ENCODE measurements around the gene ADCY4. TPM values are rescaled to one million over a fixed set of nuclear protein-coding genes. Genes with fewer than 3 reads are reported as not detected.
A peak's percentile ranks its signal among the peaks of the same experiment; 100 is the strongest.

The ADCY4 gene
- total and polyA plus RNA-seq, 2 of the 13 experiments (the other 11 are each of a cell fraction or from before 2014, with no cell fraction given), result 0.03 TPM; not detected in 1

- TF ChIP-seq KDM2A (CRISPR knock-in tag; IDR thresholded peaks at IDR 0.05; ENCODE audit: borderline replicate concordance, low read depth), result peak; percentile 96
- TF ChIP-seq ZNF598 (CRISPR knock-in tag; IDR thresholded peaks at IDR 0.05; ENCODE audit: borderline replicate concordance), result peak; percentile 99
- peak; percentile 68; the same call in 1 of the 2 replicates for TF ChIP-seq ATF7-NPFF (CRISPR knock-in tag; IDR thresholded peaks at IDR 0.05; ENCODE audit: low read depth)
- peak; percentile 84 for TF ChIP-seq ZNF276 (CRISPR knock-in tag; IDR thresholded peaks at IDR 0.05; ENCODE audit: low read depth)
- no peak for TF ChIP-seq NFKBIZ (CRISPR knock-in tag; IDR thresholded peaks at IDR 0.05)
- TF ChIP-seq WIZ (CRISPR knock-in tag; IDR thresholded peaks at IDR 0.05), result peak; percentile 81; the same call in 1 of the 2 replicates
- peak; percentile 90 for TF ChIP-seq HNF1B (CRISPR knock-in tag; IDR thresholded peaks at IDR 0.05)
- TF ChIP-seq ATF6 (CRISPR knock-in tag; conservative IDR thresholded peaks at IDR 0.05), result no peak; the same call in 1 of the 2 replicates
- no peak for TF ChIP-seq ZBTB34 (CRISPR knock-in tag; IDR thresholded peaks at IDR 0.05)
- 0 out of 2 replicates have a peak, but pooled peaks have one; percentile 25 for TF ChIP-seq DMAP1 (CRISPR knock-in tag; IDR thresholded peaks at IDR 0.05)
- TF ChIP-seq MYC (CRISPR knock-in tag; IDR thresholded peaks at IDR 0.05; ENCODE audit: borderline replicate concordance), result peak; percentile 74; the same call in 1 of the 2 replicates
- TF ChIP-seq GATAD2A (CRISPR knock-in tag; IDR thresholded peaks at IDR 0.05), result peak; percentile 87
- peak; percentile 95 for TF ChIP-seq HNRNPLL (IDR thresholded peaks at IDR 0.05; ENCODE audit: low read depth, low read length, poor library complexity, severe bottlenecking)
- TF ChIP-seq ZNF207 (IDR thresholded peaks at IDR 0.05; ENCODE audit: borderline replicate concordance), result no peak
- peak; percentile 40; the same call in 1 of the 2 replicates for TF ChIP-seq PPARG (CRISPR knock-in tag; conservative IDR thresholded peaks at IDR 0.05)
- 0 out of 2 replicates have a peak, but pooled peaks have one; percentile 73 for TF ChIP-seq RELA (CRISPR knock-in tag; IDR thresholded peaks at IDR 0.05)
- TF ChIP-seq ZNF510 (CRISPR knock-in tag; IDR thresholded peaks at IDR 0.05; ENCODE audit: low read depth), result peak; percentile 89
- peak; percentile 79; the same call in 1 of the 2 replicates for TF ChIP-seq KLF9 (CRISPR knock-in tag; IDR thresholded peaks at IDR 0.05; ENCODE audit: low read depth)
- TF ChIP-seq ETV6 (CRISPR knock-in tag; conservative IDR thresholded peaks at IDR 0.05), result peak; percentile 58; the same call in 1 of the 2 replicates
- peak; percentile 97 for TF ChIP-seq SMAD3 (CRISPR knock-in tag; IDR thresholded peaks at IDR 0.05)
- TF ChIP-seq ZNF564 (CRISPR knock-in tag; IDR thresholded peaks at IDR 0.05), result no peak; the same call in 1 of the 2 replicates
- TF ChIP-seq ZNF382 (CRISPR knock-in tag; IDR thresholded peaks at IDR 0.05; ENCODE audit: borderline replicate concordance), result no peak
Observed at GRCh38 chr14:24365600-24366412, 30.9 kb upstream of the ADCY4 start (continued).

Measured in HepG2 (cell line).